ENCODE measurements around the gene TPK1.

DNA sequence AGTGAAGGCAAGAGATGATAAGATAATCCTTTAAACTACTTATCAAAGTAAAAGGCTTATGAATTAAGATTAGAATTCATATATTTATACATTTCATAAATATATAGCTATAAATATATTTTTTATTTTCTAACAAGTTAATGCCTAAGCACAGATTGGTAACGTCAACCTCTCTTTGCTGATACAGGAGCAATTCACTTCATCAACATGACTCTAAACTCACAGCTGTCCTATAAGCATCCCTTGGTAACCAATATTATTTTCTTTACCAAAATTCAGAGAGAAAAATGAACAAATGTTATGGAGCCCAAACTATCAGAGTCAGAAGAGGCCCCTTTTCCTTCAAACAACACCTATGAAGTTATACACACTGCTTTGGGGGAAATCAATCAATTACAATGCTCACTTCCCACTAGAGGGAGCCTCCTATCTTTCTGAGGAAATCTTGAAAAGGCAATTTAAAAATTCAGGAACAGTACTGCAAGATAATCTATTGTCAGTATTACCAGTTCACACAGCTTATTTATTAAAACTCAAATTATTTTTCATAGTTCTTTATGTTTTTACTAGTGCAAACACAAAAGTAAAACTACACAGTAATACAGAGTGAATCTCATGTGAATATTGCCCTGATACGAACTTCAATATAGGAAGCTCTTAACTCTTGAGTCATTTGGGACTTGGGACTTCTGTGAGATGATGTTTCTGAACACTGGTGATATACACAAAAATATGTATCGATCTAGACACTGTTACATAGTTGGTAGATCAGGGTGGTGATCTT lies 381.4 kb downstream of the TPK1 start:
- TF ChIP-seq, protein P1, sequence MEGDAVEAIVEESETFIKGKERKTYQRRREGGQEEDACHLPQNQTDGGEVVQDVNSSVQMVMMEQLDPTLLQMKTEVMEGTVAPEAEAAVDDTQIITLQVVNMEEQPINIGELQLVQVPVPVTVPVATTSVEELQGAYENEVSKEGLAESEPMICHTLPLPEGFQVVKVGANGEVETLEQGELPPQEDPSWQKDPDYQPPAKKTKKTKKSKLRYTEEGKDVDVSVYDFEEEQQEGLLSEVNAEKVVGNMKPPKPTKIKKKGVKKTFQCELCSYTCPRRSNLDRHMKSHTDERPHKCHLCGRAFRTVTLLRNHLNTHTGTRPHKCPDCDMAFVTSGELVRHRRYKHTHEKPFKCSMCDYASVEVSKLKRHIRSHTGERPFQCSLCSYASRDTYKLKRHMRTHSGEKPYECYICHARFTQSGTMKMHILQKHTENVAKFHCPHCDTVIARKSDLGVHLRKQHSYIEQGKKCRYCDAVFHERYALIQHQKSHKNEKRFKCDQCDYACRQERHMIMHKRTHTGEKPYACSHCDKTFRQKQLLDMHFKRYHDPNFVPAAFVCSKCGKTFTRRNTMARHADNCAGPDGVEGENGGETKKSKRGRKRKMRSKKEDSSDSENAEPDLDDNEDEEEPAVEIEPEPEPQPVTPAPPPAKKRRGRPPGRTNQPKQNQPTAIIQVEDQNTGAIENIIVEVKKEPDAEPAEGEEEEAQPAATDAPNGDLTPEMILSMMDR (IDR thresholded peaks at IDR 0.05) = no peak
- no peak for TF ChIP-seq POLR2A (IDR thresholded peaks at IDR 0.05)

All from uterus (tissue), 2 donors.